Body of pancreas (tissue), 4 donors: ENCODE measurements around the gene PXYLP1. TPM values are rescaled to one million over a fixed set of nuclear protein-coding genes. Genes with fewer than 3 reads are reported as not detected.

ENCODE experiments used
- ATAC-seq: fragments of 150-250 bp; one replicate; pipeline ENCODE4 v1.9.1; 2016
- DNase-seq, 4 donors: peaks; one replicate each; pipeline ENCODE4 v3.0.0-alpha.2; 2019
- H3K27ac ChIP-seq, 4 donors: fragments of 200-600 bp; sonication (generic); 1 replicate in 3 of 4; 2 replicates in 1 of 4; pipeline versions ENCODE4 v1.5.1 to v1.6.1; 2016 to 2019; ENCODE audit warnings: mild to moderate bottlenecking in 1 of 4, mixed read lengths in 1 of 4, moderate library complexity in 1 of 4
- H3K27me3 ChIP-seq, 2 donors: fragments of 200-600 bp; sonication (generic); one replicate each; pipeline ENCODE4 v1.6.0; 2016; ENCODE audit warnings: mild to moderate bottlenecking in 1 of 2
- H3K36me3 ChIP-seq, 2 donors: fragments of 200-600 bp; sonication (generic); replicated peaks in 1 of 2; 2 replicates each; pipeline ENCODE4 v1.5.1; 2016; ENCODE audit warnings: low read depth in 2 of 2; ENCODE audit not compliant: insufficient read depth in 1 of 2
- H3K4me1 ChIP-seq: fragments of 200-600 bp; sonication (generic); one replicate; pipeline ENCODE4 v1.6.0; 2016
- H3K4me3 ChIP-seq, 2 donors: fragments of 200-600 bp; sonication (generic); 1 replicate in 1 of 2; 2 replicates in 1 of 2; pipeline ENCODE4 v1.5.1; 2016 to 2019
- H3K9me3 ChIP-seq, 3 donors: fragments of 200-600 bp; sonication (generic); 1 replicate in 2 of 3; 2 replicates in 1 of 3; pipeline ENCODE4 v1.5.1; 2016
- CTCF ChIP-seq, 7 experiments: fragments of 450-650 bp in 4 of 7; fragments of 200-600 bp in 3 of 7; sonication (generic) in 3 of 7; IDR thresholded peaks; one replicate each; pipeline ENCODE4 v1.5.1; 2016 to 2019; ENCODE audit warnings: antibody characterized with exemption in 7 of 7
- POLR2A ChIP-seq, 3 donors: fragments of 450-650 bp; IDR thresholded peaks; one replicate each; pipeline ENCODE4 v1.6.1; 2016; ENCODE audit warnings: antibody characterized with exemption in 3 of 3, mild to moderate bottlenecking in 2 of 3
- WGBS, 2 donors: methylation state at CpG; one replicate each; pipeline ENCODE4 v1.1.5; 2017; 5-methylcytosine and 5-hydroxymethylcytosine counted together
- intact Hi-C: fragments of 100-400 bp; cut with DNase I; formaldehyde crosslinking; loops from one replicate; pipeline ENCODE4 v1.15.1; 2023
- total RNA-seq, 2 donors: library from RNA; depleted of rRNA; stranded (reverse); fragments of >200 nt; gene quantifications; one replicate each; pipeline ENCODE4 v1.1.0, GENCODE V29; 2016

PXYLP1 gene
- total RNA-seq, 2 donors from 2014 or later, result 9.9 to 10.5 TPM

GRCh38 chr3:141250828-141251227, 19.2 kb downstream of the PXYLP1 start:
- no peak for DNase-seq
- no peak overlapping the region for H3K27ac ChIP-seq
- no peaks in the 10 kb centered on the region for H3K27me3 ChIP-seq
- WGBS, 2 donors, result 92% methylated on average over 4 of the region's 4 CpGs
- H3K9me3 ChIP-seq, result no peaks in the 10 kb centered on the region
- no peak overlapping the region for H3K4me3 ChIP-seq
- peaks cover 14% of the 10 kb centered on the region for H3K4me1 ChIP-seq
- H3K36me3 ChIP-seq, result no peaks in the 10 kb centered on the region
- intact Hi-C loops, result no loop called here
- no peak for ATAC-seq
- TF ChIP-seq CTCF (IDR thresholded peaks at IDR 0.05), result no peak
- TF ChIP-seq POLR2A (IDR thresholded peaks at IDR 0.05), result no peak

- intact Hi-C loops, result no loop called here
Measured at GRCh38 chr3:141253326-141253725, 21.7 kb downstream of the PXYLP1 start.

GRCh38 chr3:141253811-141254210, 22.2 kb downstream of the PXYLP1 start:
- H3K4me3 ChIP-seq, result no peak overlapping the region
- H3K36me3 ChIP-seq, result no peaks in the 10 kb centered on the region
- no peaks in the 10 kb centered on the region for H3K27me3 ChIP-seq
- H3K27ac ChIP-seq, result no peak overlapping the region
- no peaks in the 10 kb centered on the region for H3K9me3 ChIP-seq
- intact Hi-C loops, result no loop called here
- TF ChIP-seq CTCF (IDR thresholded peaks at IDR 0.05) (no peak), POLR2A (IDR thresholded peaks at IDR 0.05) (no peak)
- DNase-seq (no peak), ATAC-seq (no peak)
- WGBS, 2 donors, result 92 to 94% methylated on average over 11 of the region's 11 CpGs
- H3K4me1 ChIP-seq, result no peaks in the 10 kb centered on the region

More at GRCh38 chr3:141253326-141253725, 21.7 kb downstream of the PXYLP1 start:
- Histone ChIP-seq H3K27me3 (no peaks in the 10 kb centered on the region), H3K4me1 (no peaks in the 10 kb centered on the region), H3K4me3 (no peak overlapping the region), H3K36me3 (no peaks in the 10 kb centered on the region), H3K9me3 (no peaks in the 10 kb centered on the region), H3K27ac (no peak overlapping the region)
- WGBS, 2 donors, result 84 to 90% methylated on average over 2 of the region's 2 CpGs
- ATAC-seq (no peak), DNase-seq (no peak)
- TF ChIP-seq POLR2A (IDR thresholded peaks at IDR 0.05), result no peak
- no peak for TF ChIP-seq CTCF (IDR thresholded peaks at IDR 0.05)

- H3K4me3 ChIP-seq, result no peak overlapping the region
- H3K27me3 ChIP-seq, result no peaks in the 10 kb centered on the region
- TF ChIP-seq CTCF (IDR thresholded peaks at IDR 0.05), result no peak
- no peak for TF ChIP-seq POLR2A (IDR thresholded peaks at IDR 0.05)
- no peaks in the 10 kb centered on the region for H3K36me3 ChIP-seq
- H3K4me1 ChIP-seq, result no peaks in the 10 kb centered on the region
- intact Hi-C loops, result no loop called here
- no peak overlapping the region for H3K27ac ChIP-seq
- no peak for DNase-seq
- ATAC-seq, result no peak
- WGBS, 2 donors, result 73 to 80% methylated on average over 5 of the region's 5 CpGs
- H3K9me3 ChIP-seq, result no peaks in the 10 kb centered on the region
Measured at GRCh38 chr3:141255137-141255845, 23.7 kb downstream of the PXYLP1 start.

GRCh38 chr3:141255846-141256261, 24.2 kb downstream of the PXYLP1 start:
- Histone ChIP-seq H3K27ac (no peak overlapping the region), H3K4me1 (no peaks in the 10 kb centered on the region), H3K27me3 (no peaks in the 10 kb centered on the region), H3K4me3 (no peak overlapping the region), H3K9me3 (no peaks in the 10 kb centered on the region), H3K36me3 (no peaks in the 10 kb centered on the region)
- 45 to 47% methylated on average over 6 of the region's 6 CpGs for WGBS, 2 donors
- TF ChIP-seq CTCF (IDR thresholded peaks at IDR 0.05) (peak; percentile 29 to 77 (median 58)), POLR2A (IDR thresholded peaks at IDR 0.05) (no peak)
- ATAC-seq, result peak; percentile 86
- intact Hi-C loops, result no loop called here
- peak; percentile 38 to 62 (median 50) for DNase-seq
